ENCODE data around the gene SSR3. TPM values are rescaled to one million over a fixed set of nuclear protein-coding genes. Genes with fewer than 3 reads are reported as not detected.

The SSR3 gene
- total and polyA plus RNA-seq, 2 donors (not counting 3 experiments of a cell fraction or from before 2014, with no cell fraction given), result 155 to 355 TPM

GRCh38 chr3:156561533-156561932 lies 6.6 kb upstream of the SSR3 start:
- Histone ChIP-seq H3K27ac (ENCODE audit: insufficient read depth, low read depth, low read length) (no peak overlapping the region), H3K4me3 (replicated peaks in 1 of 3; ENCODE audit: insufficient read depth in 1 of 3, low read depth in 1 of 3, low read length in 3 of 3) (no peak overlapping the region), H4K20me1 (replicated peaks; ENCODE audit: control insufficient read depth, extremely low read depth, insufficient read depth, low read length) (no peaks in the 10 kb centered on the region), H3K4me1 (ENCODE audit: control insufficient read depth, extremely low read depth, insufficient read depth, low read length) (no peaks in the 10 kb centered on the region), H3K9me1 (replicated peaks; ENCODE audit: control insufficient read depth, extremely low read depth, insufficient read depth, low read length) (no peaks in the 10 kb centered on the region), H3K9ac (replicated peaks; ENCODE audit: extremely low read depth, insufficient read depth, low read length) (no peak overlapping the region), H3K4me2 (ENCODE audit: insufficient read depth, low read length) (no peak overlapping the region), H3K9me3 (replicated peaks; ENCODE audit: control insufficient read depth, insufficient read depth, low read length) (no peaks in the 10 kb centered on the region), H3K79me2 (ENCODE audit: control insufficient read depth, insufficient read depth, low read length) (no peaks in the 10 kb centered on the region), H3K27me3 (ENCODE audit: control insufficient read depth in 2 of 2, insufficient read depth in 2 of 2, low read length in 2 of 2) (peaks cover 8 to 9% of the 10 kb centered on the region in 2 experiments), H3K36me3 (ENCODE audit: control insufficient read depth in 2 of 2, extremely low read depth in 1 of 2, insufficient read depth in 2 of 2, low read length in 2 of 2) (no peaks in the 10 kb centered on the region), H2AFZ (ENCODE audit: low read depth, low read length) (no peak overlapping the region)
- ChIA-PET CTCF (no interaction called here), POLR2A (no interaction called here)
- intact Hi-C loops (cut with micrococcal nuclease) (no loop called here), dilution Hi-C loops (cut with MboI; ENCODE audit: extremely low pct_ligation_motif_present, low sequenced_read_pairs) (no loop called here)
- FAIRE-seq (no peak), DNase-seq (ENCODE audit: low read depth, low spot score) (no peak)
- no TSS peak for BruUV-seq (replicated peaks)
- TF ChIP-seq GATA2 (IDR thresholded peaks at IDR 0.05; ENCODE audit: insufficient read depth, insufficient read length, low read depth, low read length) (no peak), JUN (IDR thresholded peaks at IDR 0.05; ENCODE audit: borderline replicate concordance, insufficient read depth, insufficient read length, low read depth) (no peak), CTCF (IDR thresholded peaks at IDR 0.05; ENCODE audit: extremely low read depth in 1 of 2, insufficient read depth in 1 of 2, low read depth in 1 of 2, low read length in 2 of 2) (no peak), FOS (IDR thresholded peaks at IDR 0.05; ENCODE audit: borderline replicate concordance, insufficient read depth, low read length) (no peak), MAX (IDR thresholded peaks at IDR 0.05; ENCODE audit: insufficient read depth, insufficient read length) (no peak)

- DNase-seq (ENCODE audit: low read depth, low spot score) (no peak), FAIRE-seq (no peak)
- peaks cover 6% of the 10 kb centered on the region for H3K79me2 ChIP-seq (ENCODE audit: control insufficient read depth, insufficient read depth, low read length)
- no peak overlapping the region for H3K9ac ChIP-seq (replicated peaks; ENCODE audit: extremely low read depth, insufficient read depth, low read length)
- no peaks in the 10 kb centered on the region for H3K9me1 ChIP-seq (replicated peaks; ENCODE audit: control insufficient read depth, extremely low read depth, insufficient read depth, low read length)
- H3K9me3 ChIP-seq (replicated peaks; ENCODE audit: control insufficient read depth, insufficient read depth, low read length), result no peaks in the 10 kb centered on the region
- H3K36me3 ChIP-seq (ENCODE audit: control insufficient read depth in 2 of 2, extremely low read depth in 1 of 2, insufficient read depth in 2 of 2, low read length in 2 of 2), result no peaks in the 10 kb centered on the region
- intact Hi-C loops (cut with micrococcal nuclease), result loop anchor here (5.0 kb wide), 1 partner anchor 58 kb away; no protein-coding TSS in a partner anchor
- no peak for TF ChIP-seq POLR2A (IDR thresholded peaks at IDR 0.05; ENCODE audit: low read depth, low read length)
- TF ChIP-seq JUN (IDR thresholded peaks at IDR 0.05; ENCODE audit: borderline replicate concordance, insufficient read depth, insufficient read length, low read depth), result no peak
- no peak for TF ChIP-seq FOS (IDR thresholded peaks at IDR 0.05; ENCODE audit: borderline replicate concordance, insufficient read depth, low read length)
- TF ChIP-seq POLR2AphosphoS5 (IDR thresholded peaks at IDR 0.05; ENCODE audit: insufficient read depth, low read depth, low read length), result no peak
- TF ChIP-seq EZH2 (IDR thresholded peaks at IDR 0.05; ENCODE audit: borderline replicate concordance, low read depth, low read length, severe bottlenecking), result no peak
- no peak for TF ChIP-seq MYC (IDR thresholded peaks at IDR 0.05; ENCODE audit: low read depth, low read length)
- ChIA-PET CTCF (interaction anchor here (1.3 kb wide), 1 partner anchor 409 kb away, joined by 4 read pairs; no protein-coding TSS in a partner anchor), POLR2A (no interaction called here)
- H4K20me1 ChIP-seq (replicated peaks; ENCODE audit: control insufficient read depth, extremely low read depth, insufficient read depth, low read length), result no peaks in the 10 kb centered on the region
- H3K4me2 ChIP-seq (ENCODE audit: insufficient read depth, low read length), result no peak overlapping the region
- H3K27me3 ChIP-seq (ENCODE audit: control insufficient read depth in 2 of 2, insufficient read depth in 2 of 2, low read length in 2 of 2), result peaks cover 4 to 5% of the 10 kb centered on the region in 2 experiments
- no peak overlapping the region for H3K27ac ChIP-seq (ENCODE audit: insufficient read depth, low read depth, low read length)
- dilution Hi-C loops (cut with MboI; ENCODE audit: extremely low pct_ligation_motif_present, low sequenced_read_pairs), result no loop called here
- no peak overlapping the region for H2AFZ ChIP-seq (ENCODE audit: low read depth, low read length)
- no peak overlapping the region for H3K4me3 ChIP-seq (replicated peaks in 1 of 3; ENCODE audit: insufficient read depth in 1 of 3, low read depth in 1 of 3, low read length in 3 of 3)
- BruUV-seq (replicated peaks), result no TSS peak
- peaks cover 6% of the 10 kb centered on the region for H3K4me1 ChIP-seq (ENCODE audit: control insufficient read depth, extremely low read depth, insufficient read depth, low read length)
Observed at GRCh38 chr3:156559321-156559720, 4.4 kb upstream of the SSR3 start.
